ENCODE data around the gene DFFB. TPM values are rescaled to one million over a fixed set of nuclear protein-coding genes. Genes with fewer than 3 reads are reported as not detected.

DFFB gene
- total and polyA plus RNA-seq, 9 of the 15 experiments (the other 6 are each of a cell fraction or from before 2014, with no cell fraction given) = 2.3 to 15.8 (median 11.5) TPM

- TF ChIP-seq E4F1 (CRISPR knock-in tag; IDR thresholded peaks at IDR 0.05; ENCODE audit: borderline replicate concordance) (no peak), KLF1 (tag; IDR thresholded peaks at IDR 0.05) (no peak), ZNF830 (CRISPR knock-in tag; IDR thresholded peaks at IDR 0.05) (no peak), RFX5 (IDR thresholded peaks at IDR 0.05; ENCODE audit: low read depth, low read length) (no peak), CTCF (IDR thresholded peaks at IDR 0.05 in 2 of 3, conservative IDR thresholded peaks at IDR 0.05 in 1 of 3; ENCODE audit: insufficient read depth in 2 of 3, low read depth in 1 of 3, low read length in 3 of 3) (peak; percentile 76 to 86 (median 77)), CTCFL (IDR thresholded peaks at IDR 0.05; ENCODE audit: borderline replicate concordance, insufficient read depth, low read depth, low read length, poor library complexity, severe bottlenecking) (peak; percentile 44), PHF20 (IDR thresholded peaks at IDR 0.05; ENCODE audit: partially characterized antibody) (no peak), UBTF (IDR thresholded peaks at IDR 0.05; ENCODE audit: borderline replicate concordance in 1 of 2, low read depth in 2 of 2, low read length in 2 of 2) (no peak), U2AF1 (optimal IDR thresholded peaks at IDR 0.05; ENCODE audit: low read depth, low read length) (no peak), DEAF1 (CRISPR knock-in tag; IDR thresholded peaks at IDR 0.05) (0 out of 2 replicates have a peak, but pooled peaks have one; percentile 13), CXXC5 (CRISPR knock-in tag; IDR thresholded peaks at IDR 0.05) (no peak), ZNF133 (CRISPR knock-in tag; IDR thresholded peaks at IDR 0.05) (no peak), FOSL1 (tag; conservative IDR thresholded peaks at IDR 0.05) (no peak), RAD21 (CRISPR knock-in tag; conservative IDR thresholded peaks at IDR 0.05 in 1 of 2, IDR thresholded peaks at IDR 0.05 in 1 of 2) (peak; percentile 36 to 82; a peak in 3 of 4 replicates), SMAD3 (CRISPR knock-in tag; conservative IDR thresholded peaks at IDR 0.05) (no peak), EP300 (IDR thresholded peaks at IDR 0.05; ENCODE audit: low read length) (no peak), ETV5 (CRISPR knock-in tag; IDR thresholded peaks at IDR 0.05; ENCODE audit: low read depth) (no peak)
Observed at GRCh38 chr1:3907031-3907534, 49.8 kb downstream of the DFFB start (continued).

Measured in K562 (cell line).